GM12891 (cell line): ENCODE data around the gene DLGAP1.

Experiments
- DNase-seq: peaks from one replicate; pipeline ENCODE4 v3.0.0; 2011; ENCODE audit warnings: low spot score; ENCODE audit not compliant: insufficient read length
- FAIRE-seq: peaks from 2 replicates; lab custom pipeline; 2011; peaks lifted over from hg19 to GRCh38; lab: Jason Lieb, UNC
- PAX5 ChIP-seq: IDR thresholded peaks from 2 replicates; pipeline ENCODE4 v1.6.1; 2011; ENCODE audit warnings: low read length, moderate library complexity, mild to moderate bottlenecking; ENCODE audit not compliant: insufficient read depth, severe bottlenecking
- POLR2A ChIP-seq: IDR thresholded peaks from 2 replicates; pipeline ENCODE4 v1.6.1; 2011; ENCODE audit warnings: low read depth, low read length, control low read depth
- POLR2AphosphoS5 ChIP-seq: IDR thresholded peaks from 2 replicates; pipeline ENCODE4 v1.6.1; 2011; ENCODE audit warnings: low read depth, low read length, control low read depth
- POU2F2 ChIP-seq: IDR thresholded peaks from 2 replicates; pipeline ENCODE4 v1.6.1; 2011; ENCODE audit warnings: low read depth, mild to moderate bottlenecking, control low read depth, low read length, moderate library complexity
- SPI1 ChIP-seq: IDR thresholded peaks from 2 replicates; pipeline ENCODE4 v1.6.1; 2011; ENCODE audit warnings: low read depth, low read length, control low read depth
- TAF1 ChIP-seq: IDR thresholded peaks from 2 replicates; pipeline ENCODE4 v1.6.1; 2011; ENCODE audit warnings: low read depth, low read length, control low read depth

The DLGAP1 gene

DNA sequence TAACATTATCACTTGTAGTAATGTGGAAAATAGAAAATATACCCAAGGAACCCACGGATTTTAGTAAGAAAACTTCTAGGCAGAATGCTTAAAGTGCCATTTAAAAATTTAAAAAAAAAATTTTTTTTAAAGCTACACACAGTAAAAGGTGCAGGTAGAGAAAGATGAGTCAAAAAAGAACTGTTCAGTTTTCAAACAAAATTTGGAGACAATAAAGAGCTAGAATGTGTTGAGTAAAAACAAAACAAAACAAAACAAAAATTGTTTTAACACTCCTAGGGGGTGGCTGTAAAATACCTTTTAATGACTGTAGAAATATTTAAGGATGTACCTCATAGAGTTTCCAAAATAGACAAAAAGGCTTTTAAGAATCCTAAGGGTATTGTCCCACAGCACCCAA, 793.1 kb downstream of the DLGAP1 start:
- no peak for DNase-seq
- TF ChIP-seq POLR2AphosphoS5 (no peak), TAF1 (no peak)
- FAIRE-seq: no peak

DNA sequence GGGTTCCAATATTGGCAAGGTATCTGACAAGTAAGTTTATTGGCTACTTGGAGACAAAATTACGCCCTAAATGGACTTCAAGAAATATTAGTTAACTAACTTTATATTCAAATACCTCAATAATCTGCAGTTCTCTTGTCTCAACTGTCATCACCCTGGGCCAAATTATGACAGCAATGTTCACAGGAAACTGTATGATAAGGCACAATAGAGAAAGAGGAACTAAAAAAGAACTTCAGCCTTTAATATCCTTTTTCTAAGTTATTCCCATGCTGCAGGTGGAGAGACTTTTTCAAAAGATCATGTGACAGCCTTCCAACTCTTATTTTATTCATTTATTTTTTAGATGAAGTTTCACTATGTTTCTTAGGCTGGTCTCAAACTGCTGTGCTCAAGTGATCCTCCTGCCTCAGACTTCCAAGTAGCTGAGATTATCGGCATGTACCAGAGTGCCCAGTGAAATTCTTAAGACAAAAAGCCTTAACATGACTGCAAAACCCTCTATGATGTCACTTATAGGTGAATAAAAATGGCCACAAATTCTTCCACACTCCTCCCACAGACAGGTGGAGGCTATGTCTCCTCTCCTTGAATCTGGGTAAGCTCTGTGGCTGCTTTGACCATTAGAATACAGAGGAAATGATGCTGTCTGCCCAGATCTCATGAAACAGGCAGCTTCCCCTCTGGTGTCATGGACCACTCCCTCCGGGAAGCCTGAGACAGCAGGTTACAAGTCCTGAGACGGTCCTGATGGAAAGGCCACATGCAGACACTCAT, 794.2 kb downstream of the DLGAP1 start:
- no peak for FAIRE-seq
- TF ChIP-seq POU2F2: no peak
- no peak for TF ChIP-seq POLR2A
- no peak for TF ChIP-seq PAX5
- TF ChIP-seq TAF1: no peak
- no peak for TF ChIP-seq SPI1
- no peak for TF ChIP-seq POLR2AphosphoS5
- no peak for DNase-seq

DNA sequence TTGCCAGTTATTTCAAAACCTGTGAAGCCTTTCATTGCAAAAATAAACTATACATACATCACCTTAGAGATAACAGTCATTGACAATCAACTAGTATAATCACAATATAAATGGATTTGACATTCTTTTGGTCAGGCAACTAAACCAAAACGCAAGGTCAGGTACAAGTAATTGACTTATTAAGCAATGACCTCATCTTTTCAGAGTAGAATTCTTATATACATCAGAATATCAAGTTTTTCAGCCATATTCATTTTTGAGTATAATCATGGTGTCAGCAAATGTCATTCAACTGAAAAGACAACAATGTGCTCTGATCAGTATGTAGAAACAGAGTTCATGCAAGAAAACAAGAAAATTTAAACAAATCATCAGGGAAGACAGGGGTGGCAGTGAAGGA, 796.6 kb downstream of the DLGAP1 start:
- TF ChIP-seq POLR2AphosphoS5: no peak
- no peak for TF ChIP-seq POLR2A
- TF ChIP-seq POU2F2: no peak
- TF ChIP-seq PAX5: no peak
- no peak for TF ChIP-seq SPI1
- no peak for TF ChIP-seq TAF1
- no peak for FAIRE-seq

DNA sequence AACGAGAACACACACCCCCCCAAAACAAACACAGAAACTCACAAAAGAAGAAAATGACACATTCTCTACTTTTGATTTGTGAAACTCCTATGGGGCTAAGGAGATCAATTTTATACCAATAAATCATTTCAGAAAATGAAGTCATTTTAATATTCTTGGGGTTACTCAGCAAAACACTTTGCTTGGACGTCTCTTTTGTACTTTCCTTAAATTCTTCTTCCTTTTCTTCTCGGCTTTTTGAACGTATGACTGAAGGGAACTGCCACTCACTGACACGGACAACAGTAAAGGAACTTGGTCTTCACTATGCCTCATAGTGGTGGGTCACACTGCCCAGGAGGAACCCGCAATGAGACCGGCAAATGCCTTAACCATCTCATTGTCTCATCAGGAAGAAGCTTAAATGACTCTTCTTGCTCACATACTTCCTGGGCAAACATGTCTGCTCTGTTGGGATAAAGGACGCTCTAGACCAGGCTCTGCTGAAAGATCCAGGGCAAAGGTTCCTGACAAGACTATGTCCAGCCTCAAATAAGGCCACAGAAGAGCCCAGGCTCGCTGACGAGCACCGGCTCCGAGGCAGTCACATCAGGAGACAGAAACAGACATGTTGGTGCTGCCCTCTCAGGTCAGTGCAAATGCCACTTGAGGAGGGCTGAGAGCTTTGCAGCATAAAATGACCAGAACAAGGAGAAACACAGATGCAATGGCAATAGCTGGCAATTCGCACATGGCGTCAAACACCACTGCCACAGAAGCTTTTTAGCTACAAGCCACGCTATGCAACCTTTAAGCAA, 799.7 kb downstream of the DLGAP1 start:
- no peak for FAIRE-seq
- DNase-seq: no peak
- TF ChIP-seq PAX5 (no peak), POLR2A (no peak), POLR2AphosphoS5 (no peak), SPI1 (no peak)

More for the DNA sequence above, 796.6 kb downstream of the DLGAP1 start:
- DNase-seq: no peak

DNA sequence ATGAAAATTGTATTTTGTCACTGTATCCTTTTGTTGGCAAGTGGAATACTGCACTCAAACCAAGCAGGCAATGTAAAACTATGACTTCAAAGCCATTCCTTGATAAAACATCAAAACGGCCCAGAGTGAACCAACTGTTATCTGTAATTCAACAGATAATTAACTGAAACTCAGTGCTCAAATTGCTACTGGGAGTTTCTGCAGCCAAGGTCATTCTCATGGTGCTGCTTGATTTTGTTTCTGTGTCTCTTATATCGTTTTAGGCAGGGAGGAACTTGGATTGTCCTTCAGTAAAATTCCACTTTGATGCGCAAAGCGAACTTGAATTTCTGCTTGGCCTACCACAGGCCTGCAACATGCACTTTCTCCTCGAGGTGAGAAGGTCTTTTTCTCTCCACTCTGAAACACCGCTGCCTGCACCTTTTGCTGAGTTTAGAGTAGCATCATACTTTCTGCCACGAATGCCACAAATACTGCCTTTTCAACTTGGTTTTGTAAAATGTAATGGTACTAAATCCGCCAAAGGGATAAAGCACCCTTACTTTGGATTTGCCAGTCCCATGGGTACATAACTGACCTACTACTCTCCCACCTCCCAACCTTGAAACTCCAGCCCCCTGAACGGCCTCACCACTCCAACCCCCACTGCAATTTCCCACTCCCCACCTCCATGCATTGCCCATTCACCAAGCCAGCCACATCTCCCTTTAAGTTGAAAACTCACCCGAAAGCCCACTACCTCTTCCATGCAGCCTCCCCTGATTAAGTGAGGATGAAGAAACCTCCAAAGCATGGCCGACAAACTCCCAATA, 800.5 kb downstream of the DLGAP1 start:
- DNase-seq (no peak), FAIRE-seq (no peak)
- no peak for TF ChIP-seq POLR2AphosphoS5
- no peak for TF ChIP-seq POLR2A
- no peak for TF ChIP-seq PAX5
- no peak for TF ChIP-seq POU2F2
- TF ChIP-seq SPI1: no peak
- no peak for TF ChIP-seq TAF1

DNA sequence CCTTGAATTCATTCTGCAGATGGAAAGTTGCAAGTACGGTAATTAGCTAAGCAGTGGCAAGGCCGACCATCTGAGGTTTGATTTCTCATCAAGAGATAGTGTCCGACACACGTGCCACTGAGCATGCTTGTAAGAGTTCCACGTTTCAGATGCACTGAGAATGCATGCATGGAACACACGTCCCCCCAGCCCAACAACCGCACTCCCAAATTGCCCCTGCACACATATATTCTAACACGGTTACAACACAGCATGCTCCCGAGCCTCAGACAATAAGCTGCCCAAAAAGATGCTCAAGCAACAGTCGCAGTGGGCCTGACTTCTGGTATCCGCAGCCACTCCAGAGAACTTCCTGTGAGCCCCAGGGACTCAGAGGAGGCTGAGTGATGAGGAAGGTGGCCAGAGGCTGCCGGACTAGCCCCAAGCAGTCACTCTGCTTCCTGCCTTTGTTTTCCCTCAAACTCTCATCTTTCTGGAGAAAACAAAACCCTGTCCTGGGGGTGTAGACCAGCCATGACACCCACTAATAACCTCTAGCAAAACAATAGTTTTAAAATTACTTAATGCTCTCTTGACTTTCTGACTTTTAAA, 801.2 kb downstream of the DLGAP1 start:
- DNase-seq (no peak), FAIRE-seq (no peak)

DNA sequence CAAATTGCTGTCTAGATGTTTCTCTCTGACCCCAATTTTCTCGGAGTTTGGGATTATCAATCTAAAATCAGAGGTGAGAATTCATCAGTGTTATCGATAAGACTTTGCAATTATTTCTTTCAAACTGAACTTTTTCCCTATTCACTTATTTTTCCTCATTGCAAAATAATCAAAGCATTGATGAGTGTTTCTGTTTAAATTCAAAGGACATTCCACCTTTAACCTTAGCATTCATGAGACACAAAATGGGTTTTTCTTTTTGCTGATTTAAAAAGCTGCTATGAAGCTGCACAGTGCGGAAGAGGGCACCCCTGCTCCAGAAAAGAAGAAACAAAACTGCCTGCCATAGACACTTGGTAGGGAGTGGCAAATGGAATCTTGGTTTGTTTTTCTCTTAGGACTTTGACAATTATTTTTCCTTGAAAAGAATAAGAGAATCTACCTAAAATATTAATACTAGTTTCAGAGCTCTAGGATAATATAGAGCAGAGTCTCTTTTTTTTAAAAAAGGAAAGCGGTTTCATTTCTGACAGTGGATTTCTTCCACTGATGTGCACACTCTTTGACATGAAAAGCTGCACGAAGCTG, 801.8 kb downstream of the DLGAP1 start:
- DNase-seq (no peak), FAIRE-seq (no peak)
- TF ChIP-seq TAF1: no peak
- no peak for TF ChIP-seq POLR2A
- no peak for TF ChIP-seq POLR2AphosphoS5
- no peak for TF ChIP-seq POU2F2
- TF ChIP-seq SPI1: no peak

More for the DNA sequence above, 801.2 kb downstream of the DLGAP1 start:
- TF ChIP-seq PAX5: no peak
- no peak for TF ChIP-seq TAF1
- no peak for TF ChIP-seq POLR2AphosphoS5
- TF ChIP-seq POU2F2: no peak
- no peak for TF ChIP-seq SPI1
- TF ChIP-seq POLR2A: no peak

DNA sequence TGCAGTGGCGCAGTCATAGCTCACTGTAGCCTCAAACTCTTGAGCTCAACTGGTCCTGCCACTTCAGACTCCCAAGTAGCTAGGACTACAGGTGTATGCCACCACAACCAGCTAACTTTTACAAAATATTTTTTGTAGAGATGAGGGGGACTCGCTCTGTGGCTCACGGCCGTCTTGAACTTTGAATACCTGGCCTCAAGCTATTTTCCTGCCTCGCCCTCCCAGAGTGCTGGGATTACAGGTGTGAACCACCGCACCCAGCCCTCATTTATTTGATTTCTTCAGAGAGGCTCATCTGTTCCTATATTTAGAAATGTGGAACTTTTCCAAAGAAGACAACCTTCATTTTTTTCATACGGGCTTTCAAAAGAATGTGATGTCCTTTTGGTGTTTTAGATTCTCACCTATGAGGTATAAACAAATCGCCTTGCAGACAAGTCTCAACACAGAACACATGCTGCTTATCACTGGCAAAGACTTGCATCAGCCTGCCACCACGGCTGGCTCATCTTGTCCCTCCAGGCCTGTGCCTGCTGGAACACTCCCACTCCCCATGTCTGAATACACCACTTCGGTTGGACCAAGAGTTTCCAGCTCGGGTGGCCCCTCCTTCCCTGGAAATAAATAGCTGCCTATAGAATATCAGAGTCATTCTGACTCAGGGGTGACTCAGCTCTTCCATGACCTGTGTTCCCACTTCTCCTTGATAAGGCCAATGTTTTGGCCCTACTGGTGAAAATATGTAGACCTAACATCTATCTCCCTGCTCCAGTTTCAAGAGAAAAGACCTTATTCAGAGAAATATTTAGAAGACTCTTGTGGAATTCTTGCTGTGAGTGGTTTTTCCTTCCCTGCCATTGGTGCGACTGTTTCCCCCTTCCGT, 802.5 kb downstream of the DLGAP1 start:
- no peak for FAIRE-seq
- DNase-seq: no peak
- TF ChIP-seq POU2F2 (no peak), TAF1 (no peak), PAX5 (no peak), SPI1 (no peak), POLR2A (no peak), POLR2AphosphoS5 (no peak)
